ENCODE results near the gene IFIT3.

The IFIT3 gene

DNA sequence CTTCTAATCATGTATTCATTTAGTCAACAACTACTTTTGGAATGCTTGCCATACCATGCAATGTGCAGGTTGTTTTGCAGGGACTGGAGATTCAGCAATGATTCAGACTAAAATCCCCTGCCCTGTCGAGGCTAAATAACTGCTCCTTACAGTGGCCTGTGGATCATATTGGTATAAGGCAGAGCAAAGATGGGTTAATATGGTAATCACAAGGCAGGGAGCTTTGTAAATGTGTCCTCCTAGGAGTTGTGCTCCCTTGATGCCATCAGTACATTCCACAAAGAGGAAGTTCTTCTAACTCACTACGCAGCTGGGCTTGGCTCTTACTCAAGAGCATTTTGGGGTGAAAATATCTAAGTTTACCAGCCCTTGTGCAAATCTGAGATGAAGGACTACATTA is 26.6 kb upstream of the IFIT3 start:
- WGBS (ENCODE audit: extremely low coverage, insufficient coverage, insufficient read length), result no CpG with 5 or more reads among the region's 2 CpGs
- Histone ChIP-seq H2BK12ac (ENCODE audit: low read length) (no peak overlapping the region), H3K4me3 (ENCODE audit: low read depth, low read length) (no peak overlapping the region), H4K12ac (ENCODE audit: low read depth, low read length) (no peak overlapping the region), H3K79me1 (ENCODE audit: low read length) (no peaks in the 10 kb centered on the region), H2AFZ (ENCODE audit: insufficient read depth, low read length, poor library complexity) (no peak overlapping the region), H3K4ac (ENCODE audit: low read depth, low read length) (no peak overlapping the region), H3K14ac (ENCODE audit: low read length) (no peak overlapping the region), H3K23ac (ENCODE audit: low read length) (no peak overlapping the region), H3K27ac (ENCODE audit: low read depth, low read length) (no peak overlapping the region), H3K4me1 (ENCODE audit: control insufficient read depth in 1 of 2, insufficient read depth in 2 of 2, low read length in 2 of 2) (no peaks in the 10 kb centered on the region), H3K9me3 (ENCODE audit: insufficient read depth, low read depth, low read length) (no peaks in the 10 kb centered on the region), H3K79me2 (ENCODE audit: control insufficient read depth, insufficient read depth, low read length, poor library complexity) (no peaks in the 10 kb centered on the region), H4K8ac (ENCODE audit: low read depth, low read length) (no peak overlapping the region), H2BK5ac (ENCODE audit: low read depth, low read length, poor library complexity) (no peak overlapping the region), H2AK5ac (ENCODE audit: low read length) (no peak overlapping the region), H4K91ac (ENCODE audit: low read depth, low read length) (no peak overlapping the region), H3K18ac (ENCODE audit: low read length) (no peak overlapping the region), H3K27me3 (ENCODE audit: insufficient read depth, low read length) (no peaks in the 10 kb centered on the region), H2BK120ac (ENCODE audit: insufficient read depth, low read length, poor library complexity) (no peak overlapping the region), H3K4me2 (ENCODE audit: low read length) (no peak overlapping the region), H3K36me3 (ENCODE audit: control insufficient read depth in 1 of 2, insufficient read depth in 2 of 2, low read length in 2 of 2) (no peaks in the 10 kb centered on the region), H3K9ac (ENCODE audit: low read length) (no peak overlapping the region)
- DNase-seq, result peak; percentile 22 to 65

DNA sequence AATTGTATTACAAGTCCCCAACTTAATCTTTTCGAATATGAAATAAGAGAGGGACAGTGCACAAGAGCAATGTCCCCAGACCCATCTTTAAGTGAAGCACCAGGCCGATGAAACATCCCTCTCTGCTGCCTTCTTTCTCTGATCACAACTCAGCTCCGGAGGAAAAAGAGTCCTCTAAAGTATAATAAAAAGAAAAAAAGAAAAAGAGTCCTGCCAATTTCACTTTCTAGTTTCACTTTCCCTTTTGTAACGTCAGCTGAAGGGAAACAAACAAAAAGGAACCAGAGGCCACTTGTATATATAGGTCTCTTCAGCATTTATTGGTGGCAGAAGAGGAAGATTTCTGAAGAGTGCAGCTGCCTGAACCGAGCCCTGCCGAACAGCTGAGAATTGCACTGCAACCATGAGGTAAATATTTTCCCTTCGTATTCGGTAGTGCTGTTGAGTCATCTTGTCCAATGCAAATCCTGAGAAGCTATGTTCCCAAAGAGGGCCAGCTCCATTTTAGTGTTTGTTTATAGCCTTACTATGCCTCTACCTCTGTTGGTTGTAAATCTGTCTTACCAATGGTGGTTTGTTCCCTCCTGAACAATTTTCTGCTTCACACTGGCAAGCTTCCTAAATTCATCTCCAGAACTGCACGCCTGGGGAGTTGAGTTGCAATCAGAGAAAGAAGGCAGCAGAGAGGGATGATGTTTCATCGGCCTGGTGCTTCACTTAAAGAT is 25.9 kb upstream of the IFIT3 start, which contains the start of gene IFIT2:
Gene IFIT2 (plus strand): TSS at position 326 of the 725 bp plus-strand sequence. CDS start 78 bp downstream, at position 404.
- H2BK5ac ChIP-seq (ENCODE audit: low read depth, low read length, poor library complexity), result no peak within 1 kb of the TSS
- no peaks in the 10 kb centered on the region for H3K9me3 ChIP-seq (ENCODE audit: insufficient read depth, low read depth, low read length)
- no peak within 1 kb of the TSS for H3K14ac ChIP-seq (ENCODE audit: low read length)
- no peak within 1 kb of the TSS for H2AK5ac ChIP-seq (ENCODE audit: low read length)
- no peak within 1 kb of the TSS for H2AFZ ChIP-seq (ENCODE audit: insufficient read depth, low read length, poor library complexity)
- no peak within 1 kb of the TSS for H3K4me3 ChIP-seq (ENCODE audit: low read depth, low read length)
- H3K79me1 ChIP-seq (ENCODE audit: low read length), result no peaks in the 10 kb centered on the region
- no peak within 1 kb of the TSS for H3K23ac ChIP-seq (ENCODE audit: low read length)
- H3K79me2 ChIP-seq (ENCODE audit: control insufficient read depth, insufficient read depth, low read length, poor library complexity), result no peaks in the 10 kb centered on the region
- no peak within 1 kb of the TSS for H3K27ac ChIP-seq (ENCODE audit: low read depth, low read length)
- H3K9ac ChIP-seq (ENCODE audit: low read length), result no peak within 1 kb of the TSS
- no peak within 1 kb of the TSS for H3K4ac ChIP-seq (ENCODE audit: low read depth, low read length)
- H2BK12ac ChIP-seq (ENCODE audit: low read length), result no peak within 1 kb of the TSS
- no peak within 1 kb of the TSS for H4K12ac ChIP-seq (ENCODE audit: low read depth, low read length)
- no peak within 1 kb of the TSS for H4K91ac ChIP-seq (ENCODE audit: low read depth, low read length)
- H3K4me1 ChIP-seq (ENCODE audit: control insufficient read depth in 1 of 2, insufficient read depth in 2 of 2, low read length in 2 of 2), result no peaks in the 10 kb centered on the region
- WGBS (ENCODE audit: extremely low coverage, insufficient coverage, insufficient read length), result no CpG with 5 or more reads among the region's 10 CpGs
- no peaks in the 10 kb centered on the region for H3K27me3 ChIP-seq (ENCODE audit: insufficient read depth, low read length)
- DNase-seq, result peak; percentile 11 to 64
- no peak within 1 kb of the TSS for H4K8ac ChIP-seq (ENCODE audit: low read depth, low read length)
- no peak within 1 kb of the TSS for H2BK120ac ChIP-seq (ENCODE audit: insufficient read depth, low read length, poor library complexity)
- H3K18ac ChIP-seq (ENCODE audit: low read length), result no peak within 1 kb of the TSS
- no peaks in the 10 kb centered on the region for H3K36me3 ChIP-seq (ENCODE audit: control insufficient read depth in 1 of 2, insufficient read depth in 2 of 2, low read length in 2 of 2)
- H3K4me2 ChIP-seq (ENCODE audit: low read length), result no peak within 1 kb of the TSS

DNA sequence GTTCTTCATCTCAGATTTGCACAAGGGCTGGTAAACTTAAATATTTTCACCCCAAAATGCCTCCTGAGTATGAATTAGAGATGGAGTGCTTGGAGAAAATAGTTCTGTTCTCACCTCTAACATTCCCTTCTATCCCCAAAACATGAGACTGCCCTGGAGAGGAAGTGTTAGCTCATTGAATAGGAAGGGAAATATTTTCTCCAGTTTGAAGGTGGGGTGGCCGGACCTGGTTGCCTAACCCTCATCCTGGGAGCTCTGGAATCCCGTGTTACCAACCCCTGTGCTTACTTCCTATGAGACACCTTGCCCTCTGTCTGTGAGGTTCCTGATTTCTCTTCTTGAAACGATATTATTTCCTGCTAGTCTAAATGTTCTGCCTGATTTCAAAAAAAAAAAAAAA is 25.2 kb upstream of the IFIT3 start:
- H2BK12ac ChIP-seq (ENCODE audit: low read length), result no peak overlapping the region
- H3K23ac ChIP-seq (ENCODE audit: low read length), result no peak overlapping the region
- H3K27ac ChIP-seq (ENCODE audit: low read depth, low read length), result no peak overlapping the region
- H3K36me3 ChIP-seq (ENCODE audit: control insufficient read depth in 1 of 2, insufficient read depth in 2 of 2, low read length in 2 of 2), result no peaks in the 10 kb centered on the region
- H3K4ac ChIP-seq (ENCODE audit: low read depth, low read length), result no peak overlapping the region
- H3K9ac ChIP-seq (ENCODE audit: low read length), result no peak overlapping the region
- H2BK5ac ChIP-seq (ENCODE audit: low read depth, low read length, poor library complexity), result no peak overlapping the region
- no peak overlapping the region for H3K18ac ChIP-seq (ENCODE audit: low read length)
- H3K4me1 ChIP-seq (ENCODE audit: control insufficient read depth in 1 of 2, insufficient read depth in 2 of 2, low read length in 2 of 2), result no peaks in the 10 kb centered on the region
- H2AK5ac ChIP-seq (ENCODE audit: low read length), result no peak overlapping the region
- WGBS (ENCODE audit: extremely low coverage, insufficient coverage, insufficient read length), result no CpG with 5 or more reads among the region's 3 CpGs
- H2BK120ac ChIP-seq (ENCODE audit: insufficient read depth, low read length, poor library complexity), result no peak overlapping the region
- H3K27me3 ChIP-seq (ENCODE audit: insufficient read depth, low read length), result no peaks in the 10 kb centered on the region
- no peak for DNase-seq
- no peak overlapping the region for H3K14ac ChIP-seq (ENCODE audit: low read length)
- H3K4me3 ChIP-seq (ENCODE audit: low read depth, low read length), result no peak overlapping the region
- H4K8ac ChIP-seq (ENCODE audit: low read depth, low read length), result no peak overlapping the region
- no peak overlapping the region for H2AFZ ChIP-seq (ENCODE audit: insufficient read depth, low read length, poor library complexity)
- no peaks in the 10 kb centered on the region for H3K79me1 ChIP-seq (ENCODE audit: low read length)
- no peak overlapping the region for H3K4me2 ChIP-seq (ENCODE audit: low read length)
- no peak overlapping the region for H4K91ac ChIP-seq (ENCODE audit: low read depth, low read length)
- no peak overlapping the region for H4K12ac ChIP-seq (ENCODE audit: low read depth, low read length)
- H3K9me3 ChIP-seq (ENCODE audit: insufficient read depth, low read depth, low read length), result no peaks in the 10 kb centered on the region
- H3K79me2 ChIP-seq (ENCODE audit: control insufficient read depth, insufficient read depth, low read length, poor library complexity), result no peaks in the 10 kb centered on the region

DNA sequence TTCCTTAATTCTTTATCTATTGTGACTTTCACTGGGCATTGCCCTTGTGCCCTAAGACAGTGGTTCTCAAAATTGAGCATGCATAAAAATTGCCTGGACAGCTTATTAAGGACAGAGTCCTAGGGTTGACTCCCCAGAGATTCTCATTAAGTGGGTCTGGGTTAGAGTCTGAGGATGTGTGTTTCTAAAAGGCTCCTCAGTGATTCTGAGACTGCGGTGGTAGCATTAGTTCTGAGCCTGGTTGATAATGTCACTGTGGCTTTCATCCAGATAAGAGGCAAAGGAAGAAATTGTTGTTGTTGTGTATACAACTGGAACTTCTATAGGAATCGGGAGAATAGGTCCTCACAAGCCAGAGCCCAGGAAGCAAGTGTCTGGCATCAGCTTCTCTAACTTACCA is 24.6 kb upstream of the IFIT3 start:
- H3K4me1 ChIP-seq (ENCODE audit: control insufficient read depth in 1 of 2, insufficient read depth in 2 of 2, low read length in 2 of 2), result no peaks in the 10 kb centered on the region
- H2BK120ac ChIP-seq (ENCODE audit: insufficient read depth, low read length, poor library complexity), result no peak overlapping the region
- H2AFZ ChIP-seq (ENCODE audit: insufficient read depth, low read length, poor library complexity), result no peak overlapping the region
- no peak overlapping the region for H2BK12ac ChIP-seq (ENCODE audit: low read length)
- H3K4ac ChIP-seq (ENCODE audit: low read depth, low read length), result no peak overlapping the region
- no peak overlapping the region for H4K8ac ChIP-seq (ENCODE audit: low read depth, low read length)
- H3K27ac ChIP-seq (ENCODE audit: low read depth, low read length), result no peak overlapping the region
- no CpG with 5 or more reads among the region's 2 CpGs for WGBS (ENCODE audit: extremely low coverage, insufficient coverage, insufficient read length)
- no peak overlapping the region for H3K23ac ChIP-seq (ENCODE audit: low read length)
- H3K4me2 ChIP-seq (ENCODE audit: low read length), result no peak overlapping the region
- H3K18ac ChIP-seq (ENCODE audit: low read length), result no peak overlapping the region
- no peak for DNase-seq
- no peaks in the 10 kb centered on the region for H3K79me2 ChIP-seq (ENCODE audit: control insufficient read depth, insufficient read depth, low read length, poor library complexity)
- no peak overlapping the region for H2BK5ac ChIP-seq (ENCODE audit: low read depth, low read length, poor library complexity)
- H3K79me1 ChIP-seq (ENCODE audit: low read length), result no peaks in the 10 kb centered on the region
- H3K14ac ChIP-seq (ENCODE audit: low read length), result no peak overlapping the region
- no peak overlapping the region for H4K12ac ChIP-seq (ENCODE audit: low read depth, low read length)
- no peak overlapping the region for H2AK5ac ChIP-seq (ENCODE audit: low read length)
- no peak overlapping the region for H4K91ac ChIP-seq (ENCODE audit: low read depth, low read length)
- no peak overlapping the region for H3K4me3 ChIP-seq (ENCODE audit: low read depth, low read length)
- H3K9me3 ChIP-seq (ENCODE audit: insufficient read depth, low read depth, low read length), result no peaks in the 10 kb centered on the region
- no peaks in the 10 kb centered on the region for H3K27me3 ChIP-seq (ENCODE audit: insufficient read depth, low read length)
- H3K9ac ChIP-seq (ENCODE audit: low read length), result no peak overlapping the region
- no peaks in the 10 kb centered on the region for H3K36me3 ChIP-seq (ENCODE audit: control insufficient read depth in 1 of 2, insufficient read depth in 2 of 2, low read length in 2 of 2)

Measured in trophoblast cell (in vitro differentiated cells and primary cell).